HepG2 (cell line): ENCODE results near the gene RIPK1. TPM values are rescaled to one million over a fixed set of nuclear protein-coding genes. Genes with fewer than 3 reads are reported as not detected.

Source experiments
- CENPT ChIP-seq: sonication (generic); formaldehyde crosslinking; IDR thresholded peaks from 2 replicates; pipeline ENCODE4 v1.8.0; 2022; ENCODE audit warnings: low read depth, mild to moderate bottlenecking, moderate library complexity, missing genetic modification reagents
- DMAP1 ChIP-seq: IDR thresholded peaks from 2 replicates; pipeline ENCODE4 v1.6.1; 2016
- ELF3 ChIP-seq: IDR thresholded peaks from 2 replicates; pipeline ENCODE4 v1.6.1; 2016; ENCODE audit warnings: missing genetic modification reagents, missing compliant biosample characterization
- PHF5A ChIP-seq: IDR thresholded peaks from one replicate; pipeline ENCODE4 v1.6.1; 2018; ENCODE audit warnings: low read depth, missing genetic modification reagents; ENCODE audit not compliant: unreplicated experiment
- RFXANK ChIP-seq: IDR thresholded peaks from 2 replicates; pipeline ENCODE4 v1.6.1; 2016
- ZBTB38 ChIP-seq: sonication (generic); formaldehyde crosslinking; IDR thresholded peaks from 2 replicates; pipeline ENCODE4 v1.5.1; 2020; ENCODE audit warnings: mild to moderate bottlenecking, missing genetic modification reagents
- ZFY ChIP-seq: sonication (generic); formaldehyde crosslinking; IDR thresholded peaks from 2 replicates; pipeline ENCODE4 v1.4.0; 2020; ENCODE audit warnings: missing genetic modification reagents
- ZNF614 ChIP-seq: IDR thresholded peaks from 2 replicates; pipeline ENCODE4 v1.6.1; 2018; ENCODE audit warnings: missing biosample characterization, missing genetic modification reagents, inconsistent platforms, borderline replicate concordance
- ZNF629 ChIP-seq: sonication (generic); formaldehyde crosslinking; conservative IDR thresholded peaks from 2 replicates; pipeline ENCODE4 v1.5.0; 2020; ENCODE audit warnings: missing genetic modification reagents
- polyA plus RNA-seq, 8 experiments: library from polyadenylated mRNA; depleted of rRNA in 3 of 8; stranded (reverse) in 7 of 8; unstranded in 1 of 8; fragments of >200 nt; fragmentation: Illumina TruSeq in 4 of 8; extraction: Trizol in 4 of 8; gene quantifications; 2 replicates each; pipeline versions ENCODE4 v1.2.1 to v1.2.3, GENCODE V29; 2011 to 2016; ENCODE audit warnings: low read depth in 4 of 8, missing spikeins in 1 of 8, mixed read lengths in 1 of 8; ENCODE audit not compliant: insufficient read depth in 1 of 8
- total RNA-seq, 5 experiments: library from RNA; depleted of rRNA; stranded (reverse); fragments of >200 nt; fragmentation: Illumina TruSeq; extraction: Trizol; gene quantifications; 2 replicates each; pipeline ENCODE4 v1.2.3, GENCODE V29; 2016; ENCODE audit warnings: low read depth in 1 of 5
- TF ChIP-seq, protein P1 (sequence below): IDR thresholded peaks from 2 replicates; pipeline ENCODE4 v1.6.1; 2016; ENCODE audit warnings: mild to moderate bottlenecking, missing biosample characterization, missing genetic modification reagents
- TF ChIP-seq, protein P2 (sequence below): IDR thresholded peaks from 2 replicates; pipeline ENCODE4 v1.6.1; 2018; ENCODE audit warnings: missing genetic modification reagents
- TF ChIP-seq, protein P3 (sequence below): sonication (generic); formaldehyde crosslinking; IDR thresholded peaks from 2 replicates; pipeline ENCODE4 v1.5.0; 2020; ENCODE audit warnings: mild to moderate bottlenecking, missing genetic modification reagents
- TF ChIP-seq, protein P4 (sequence below): sonication (generic); formaldehyde crosslinking; IDR thresholded peaks from 2 replicates; pipeline ENCODE4 v1.4.0; 2020; ENCODE audit warnings: missing genetic modification reagents
- TF ChIP-seq, protein P5 (sequence below): sonication (generic); formaldehyde crosslinking; IDR thresholded peaks from 2 replicates; pipeline ENCODE4 v1.5.0; 2020; ENCODE audit warnings: missing genetic modification reagents

Gene RIPK1
- total and polyA plus RNA-seq, 2 of the 13 experiments (the other 11 are each of a cell fraction or from before 2014, with no cell fraction given), result 9.0 to 10.3 TPM

DNA sequence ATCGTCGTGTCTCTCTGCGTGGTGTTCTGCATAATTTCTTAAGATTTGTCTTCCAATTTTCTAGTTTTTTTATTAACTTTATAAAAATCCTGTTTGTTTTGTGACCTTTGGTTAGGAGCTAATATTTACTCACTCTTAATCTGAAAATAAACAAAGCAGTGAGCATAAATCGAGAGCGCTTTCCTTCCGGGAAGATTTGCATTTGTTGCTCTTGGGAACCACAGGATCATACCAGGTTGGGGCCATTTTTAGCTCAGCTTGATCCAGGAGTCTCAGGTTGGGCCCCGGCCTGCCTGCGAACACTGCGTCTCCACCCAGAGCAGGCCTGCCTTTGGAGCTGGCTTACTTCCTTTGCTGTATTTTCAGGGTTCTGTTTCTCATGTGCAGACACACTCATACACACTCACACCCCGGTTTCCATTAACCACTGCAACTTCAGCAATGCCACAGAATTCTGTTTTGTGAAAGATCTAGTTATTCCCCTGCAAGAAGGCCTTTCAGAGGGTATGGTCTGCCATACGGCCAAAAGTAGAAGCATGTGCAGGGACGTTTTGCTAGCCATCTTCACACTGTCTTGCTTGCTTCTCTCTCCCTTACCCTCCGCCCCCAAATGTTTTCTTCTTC is 67.5 kb downstream of the RIPK1 start (continued):
- 0 out of 2 replicates have a peak, but pooled peaks have one; percentile 49 for TF ChIP-seq ZNF614 (CRISPR knock-in tag)
- TF ChIP-seq, protein P1, sequence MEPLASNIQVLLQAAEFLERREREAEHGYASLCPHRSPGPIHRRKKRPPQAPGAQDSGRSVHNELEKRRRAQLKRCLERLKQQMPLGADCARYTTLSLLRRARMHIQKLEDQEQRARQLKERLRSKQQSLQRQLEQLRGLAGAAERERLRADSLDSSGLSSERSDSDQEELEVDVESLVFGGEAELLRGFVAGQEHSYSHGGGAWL (CRISPR knock-in tag), result peak; percentile 42; the same call in 1 of the 2 replicates
- peak; percentile 51; the same call in 1 of the 2 replicates for TF ChIP-seq ZBTB38 (CRISPR knock-in tag)
- TF ChIP-seq, protein P2, sequence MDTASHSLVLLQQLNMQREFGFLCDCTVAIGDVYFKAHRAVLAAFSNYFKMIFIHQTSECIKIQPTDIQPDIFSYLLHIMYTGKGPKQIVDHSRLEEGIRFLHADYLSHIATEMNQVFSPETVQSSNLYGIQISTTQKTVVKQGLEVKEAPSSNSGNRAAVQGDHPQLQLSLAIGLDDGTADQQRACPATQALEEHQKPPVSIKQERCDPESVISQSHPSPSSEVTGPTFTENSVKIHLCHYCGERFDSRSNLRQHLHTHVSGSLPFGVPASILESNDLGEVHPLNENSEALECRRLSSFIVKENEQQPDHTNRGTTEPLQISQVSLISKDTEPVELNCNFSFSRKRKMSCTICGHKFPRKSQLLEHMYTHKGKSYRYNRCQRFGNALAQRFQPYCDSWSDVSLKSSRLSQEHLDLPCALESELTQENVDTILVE (CRISPR knock-in tag), result peak; percentile 62; the same call in 1 of the 2 replicates
- peak; percentile 97 for TF ChIP-seq ELF3 (CRISPR knock-in tag)
- TF ChIP-seq, protein P3, sequence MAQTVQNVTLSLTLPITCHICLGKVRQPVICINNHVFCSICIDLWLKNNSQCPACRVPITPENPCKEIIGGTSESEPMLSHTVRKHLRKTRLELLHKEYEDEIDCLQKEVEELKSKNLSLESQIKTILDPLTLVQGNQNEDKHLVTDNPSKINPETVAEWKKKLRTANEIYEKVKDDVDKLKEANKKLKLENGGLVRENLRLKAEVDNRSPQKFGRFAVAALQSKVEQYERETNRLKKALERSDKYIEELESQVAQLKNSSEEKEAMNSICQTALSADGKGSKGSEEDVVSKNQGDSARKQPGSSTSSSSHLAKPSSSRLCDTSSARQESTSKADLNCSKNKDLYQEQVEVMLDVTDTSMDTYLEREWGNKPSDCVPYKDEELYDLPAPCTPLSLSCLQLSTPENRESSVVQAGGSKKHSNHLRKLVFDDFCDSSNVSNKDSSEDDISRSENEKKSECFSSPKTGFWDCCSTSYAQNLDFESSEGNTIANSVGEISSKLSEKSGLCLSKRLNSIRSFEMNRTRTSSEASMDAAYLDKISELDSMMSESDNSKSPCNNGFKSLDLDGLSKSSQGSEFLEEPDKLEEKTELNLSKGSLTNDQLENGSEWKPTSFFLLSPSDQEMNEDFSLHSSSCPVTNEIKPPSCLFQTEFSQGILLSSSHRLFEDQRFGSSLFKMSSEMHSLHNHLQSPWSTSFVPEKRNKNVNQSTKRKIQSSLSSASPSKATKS (CRISPR knock-in tag), result 0 out of 2 replicates have a peak, but pooled peaks have one; percentile 50
- peak; percentile 71 for TF ChIP-seq ZFY (CRISPR knock-in tag)
- TF ChIP-seq, protein P4, sequence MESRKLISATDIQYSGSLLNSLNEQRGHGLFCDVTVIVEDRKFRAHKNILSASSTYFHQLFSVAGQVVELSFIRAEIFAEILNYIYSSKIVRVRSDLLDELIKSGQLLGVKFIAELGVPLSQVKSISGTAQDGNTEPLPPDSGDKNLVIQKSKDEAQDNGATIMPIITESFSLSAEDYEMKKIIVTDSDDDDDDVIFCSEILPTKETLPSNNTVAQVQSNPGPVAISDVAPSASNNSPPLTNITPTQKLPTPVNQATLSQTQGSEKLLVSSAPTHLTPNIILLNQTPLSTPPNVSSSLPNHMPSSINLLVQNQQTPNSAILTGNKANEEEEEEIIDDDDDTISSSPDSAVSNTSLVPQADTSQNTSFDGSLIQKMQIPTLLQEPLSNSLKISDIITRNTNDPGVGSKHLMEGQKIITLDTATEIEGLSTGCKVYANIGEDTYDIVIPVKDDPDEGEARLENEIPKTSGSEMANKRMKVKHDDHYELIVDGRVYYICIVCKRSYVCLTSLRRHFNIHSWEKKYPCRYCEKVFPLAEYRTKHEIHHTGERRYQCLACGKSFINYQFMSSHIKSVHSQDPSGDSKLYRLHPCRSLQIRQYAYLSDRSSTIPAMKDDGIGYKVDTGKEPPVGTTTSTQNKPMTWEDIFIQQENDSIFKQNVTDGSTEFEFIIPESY (CRISPR knock-in tag), result peak; percentile 33; the same call in 1 of the 2 replicates
- peak; percentile 70 for TF ChIP-seq PHF5A (CRISPR knock-in tag)
- TF ChIP-seq CENPT (CRISPR knock-in tag), result no peak
- no peak for TF ChIP-seq RFXANK (CRISPR knock-in tag)
- TF ChIP-seq, protein P5, sequence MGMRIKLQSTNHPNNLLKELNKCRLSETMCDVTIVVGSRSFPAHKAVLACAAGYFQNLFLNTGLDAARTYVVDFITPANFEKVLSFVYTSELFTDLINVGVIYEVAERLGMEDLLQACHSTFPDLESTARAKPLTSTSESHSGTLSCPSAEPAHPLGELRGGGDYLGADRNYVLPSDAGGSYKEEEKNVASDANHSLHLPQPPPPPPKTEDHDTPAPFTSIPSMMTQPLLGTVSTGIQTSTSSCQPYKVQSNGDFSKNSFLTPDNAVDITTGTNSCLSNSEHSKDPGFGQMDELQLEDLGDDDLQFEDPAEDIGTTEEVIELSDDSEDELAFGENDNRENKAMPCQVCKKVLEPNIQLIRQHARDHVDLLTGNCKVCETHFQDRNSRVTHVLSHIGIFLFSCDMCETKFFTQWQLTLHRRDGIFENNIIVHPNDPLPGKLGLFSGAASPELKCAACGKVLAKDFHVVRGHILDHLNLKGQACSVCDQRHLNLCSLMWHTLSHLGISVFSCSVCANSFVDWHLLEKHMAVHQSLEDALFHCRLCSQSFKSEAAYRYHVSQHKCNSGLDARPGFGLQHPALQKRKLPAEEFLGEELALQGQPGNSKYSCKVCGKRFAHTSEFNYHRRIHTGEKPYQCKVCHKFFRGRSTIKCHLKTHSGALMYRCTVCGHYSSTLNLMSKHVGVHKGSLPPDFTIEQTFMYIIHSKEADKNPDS (CRISPR knock-in tag), result 0 out of 2 replicates have a peak, but pooled peaks have one; percentile 35
- TF ChIP-seq DMAP1 (CRISPR knock-in tag), result no peak
- no peak for TF ChIP-seq ZNF629 (CRISPR knock-in tag)
